ENCODE results near the gene MLLT3.

- no peak for TF ChIP-seq CTCF (IDR thresholded peaks at IDR 0.05)
- no peak for TF ChIP-seq POLR2A (IDR thresholded peaks at IDR 0.05)
These were observed 85.0 kb downstream of the MLLT3 start for GRCh38 chr9:20537294-20537693.

Measured in uterus (tissue), 2 donors.